PC-3 (cell line): ENCODE results near the gene YAP1. TPM values are rescaled to one million over a fixed set of nuclear protein-coding genes. Genes with fewer than 3 reads are reported as not detected.

Source experiments
- ATAC-seq: fragments of 200-7000 bp; cut with Tn5 transposase; 2 replicates; pipeline ENCODE4 v1.9.1; 2020; ENCODE audit warnings: mild to moderate bottlenecking, moderate library complexity
- BruUV-seq: library from RNA; stranded (reverse); fragments of 400-500 nt; replicated peaks from 2 replicates; lab custom pipeline; 2021; lab: Mats Ljungman, UMichigan
- CTCF ChIA-PET: fragments of 300-600 bp; sonication (Branson Sonifier 250); formaldehyde crosslinking; loops from one replicate; lab custom pipeline; 2022; ENCODE audit warnings: antibody characterized with exemption; lab: Charles Lee
- POLR2A ChIA-PET: fragments of 300-600 bp; sonication (Branson Sonifier 250); formaldehyde crosslinking; loops from one replicate; lab custom pipeline; 2022; ENCODE audit warnings: antibody characterized with exemption; ENCODE audit not compliant: unreplicated experiment; lab: Charles Lee
- DNase-seq: peaks from one replicate; pipeline ENCODE4 v3.0.0-alpha.2; 2015
- H2AFZ ChIP-seq: fragments of 300-600 bp; sonication (generic); 2 replicates; pipeline ENCODE4 v1.6.0; 2016; ENCODE audit warnings: antibody characterized with exemption, low read length
- H3F3A ChIP-seq: fragments of 300-600 bp; sonication (generic); one replicate; pipeline ENCODE4 v1.6.0; 2017; ENCODE audit warnings: antibody characterized with exemption, low read length, control low read depth, mild to moderate bottlenecking; ENCODE audit not compliant: unreplicated experiment
- H3K27ac ChIP-seq: fragments of 300-600 bp; sonication (generic); 2 replicates; pipeline ENCODE4 v1.5.1; 2016; ENCODE audit warnings: mild to moderate bottlenecking, low read length
- H3K27me3 ChIP-seq: fragments of 300-600 bp; sonication (generic); 2 replicates; pipeline ENCODE4 v1.6.1; 2016; ENCODE audit warnings: low read length, mixed read lengths
- H3K36me3 ChIP-seq: fragments of 300-600 bp; sonication (generic); 2 replicates; pipeline ENCODE4 v1.6.1; 2016; ENCODE audit warnings: low read depth, mixed run types, low read length, mixed read lengths
- H3K4me1 ChIP-seq: fragments of 300-600 bp; sonication (generic); 2 replicates; pipeline ENCODE4 v1.5.1; 2016; ENCODE audit warnings: low read length; ENCODE audit not compliant: insufficient read depth
- H3K4me2 ChIP-seq: fragments of 300-600 bp; sonication (generic); 2 replicates; pipeline ENCODE4 v1.6.0; 2016; ENCODE audit warnings: low read length
- H3K4me3 ChIP-seq: fragments of 300-600 bp; sonication (generic); 2 replicates; pipeline ENCODE4 v1.5.1; 2016; ENCODE audit warnings: mild to moderate bottlenecking, low read length, mixed read lengths
- H3K79me2 ChIP-seq: fragments of 300-600 bp; sonication (generic); 2 replicates; pipeline ENCODE4 v1.6.1; 2017; ENCODE audit warnings: low read length, mixed read lengths
- H3K9ac ChIP-seq: fragments of 300-600 bp; sonication (generic); 2 replicates; pipeline ENCODE4 v1.6.0; 2016; ENCODE audit warnings: mild to moderate bottlenecking, low read length
- H3K9me2 ChIP-seq: fragments of 300-600 bp; sonication (generic); replicated peaks from 2 replicates; pipeline ENCODE4 v1.6.1; 2016; ENCODE audit warnings: mixed run types, low read length, mixed read lengths
- H3K9me3 ChIP-seq: fragments of 300-600 bp; sonication (generic); 2 replicates; pipeline ENCODE4 v1.6.1; 2016; ENCODE audit warnings: low read length, mixed read lengths
- H4K20me1 ChIP-seq: fragments of 300-600 bp; sonication (generic); 2 replicates; pipeline ENCODE4 v1.6.1; 2016; ENCODE audit warnings: low read length, mixed read lengths
- CTCF ChIP-seq: fragments of 300-600 bp; sonication (generic); conservative IDR thresholded peaks from 2 replicates; pipeline ENCODE4 v1.5.1; 2017; ENCODE audit warnings: antibody characterized with exemption, low read depth, mild to moderate bottlenecking, low read length
- EZH2 ChIP-seq: fragments of 300-600 bp; sonication (generic); IDR thresholded peaks from one replicate; pipeline ENCODE4 v1.6.1; 2017; ENCODE audit warnings: antibody characterized with exemption, mild to moderate bottlenecking, low read length; ENCODE audit not compliant: unreplicated experiment
- EZH2phosphoT487 ChIP-seq: fragments of 300-600 bp; sonication (generic); IDR thresholded peaks from 2 replicates; pipeline ENCODE4 v1.6.1; 2018; ENCODE audit warnings: mild to moderate bottlenecking, antibody characterized with exemption, low read length, borderline replicate concordance
- intact Hi-C: fragments of 100-400 bp; cut with micrococcal nuclease; formaldehyde crosslinking; loops from 2 replicates; pipeline ENCODE4 v1.9.0; 2023
- total RNA-seq: library from RNA; depleted of rRNA; stranded (reverse); fragments of >200 nt; gene quantifications from 2 replicates; pipeline ENCODE4 v1.2.3, GENCODE V29; 2014

YAP1 gene
- total RNA-seq, 1 experiment from 2014 or later: 104 TPM

- ATAC-seq (peak; percentile 16; the same call in 1 of the 2 replicates), DNase-seq (peak; percentile 70)
- no peak overlapping the region for H3K9ac ChIP-seq
- POLR2A ChIA-PET: no interaction called here
- H3F3A ChIP-seq: peaks cover 4% of the 10 kb centered on the region
- no TSS peak for BruUV-seq
- H3K4me3 ChIP-seq: no peak overlapping the region
- peak overlapping the region; percentile 14; the same call in 1 of the 2 replicates for H3K27ac ChIP-seq
- H3K4me2 ChIP-seq: peak overlapping the region; percentile 15
- CTCF ChIA-PET: no interaction called here
- H3K36me3 ChIP-seq: peaks cover 35% of the 10 kb centered on the region
- H4K20me1 ChIP-seq: no peaks in the 10 kb centered on the region
- no peak overlapping the region for H2AFZ ChIP-seq
- H3K4me1 ChIP-seq: peaks cover 25% of the 10 kb centered on the region
- no peaks in the 10 kb centered on the region for H3K9me2 ChIP-seq
- intact Hi-C loops: no loop called here
- TF ChIP-seq CTCF (no peak), EZH2 (no peak), EZH2phosphoT487 (no peak)
- H3K9me3 ChIP-seq: no peaks in the 10 kb centered on the region
- no peaks in the 10 kb centered on the region for H3K27me3 ChIP-seq
- H3K79me2 ChIP-seq: no peaks in the 10 kb centered on the region
Observed at GRCh38 chr11:102220728-102221467, 110.7 kb downstream of the YAP1 start.

GRCh38 chr11:102223859-102224258 lies 113.6 kb downstream of the YAP1 start:
- DNase-seq (no peak), ATAC-seq (no peak)
- Histone ChIP-seq H3K79me2 (no peaks in the 10 kb centered on the region), H3K9ac (no peak overlapping the region), H4K20me1 (no peaks in the 10 kb centered on the region), H3K4me1 (peaks cover 42% of the 10 kb centered on the region), H3K9me3 (no peaks in the 10 kb centered on the region), H2AFZ (no peak overlapping the region), H3F3A (peaks cover 7% of the 10 kb centered on the region), H3K36me3 (peaks cover 27% of the 10 kb centered on the region; the same call in 1 of the 2 replicates), H3K4me3 (no peak overlapping the region), H3K4me2 (no peak overlapping the region), H3K27me3 (no peaks in the 10 kb centered on the region), H3K27ac (no peak overlapping the region), H3K9me2 (no peaks in the 10 kb centered on the region)
- ChIA-PET CTCF (interaction anchor here (1.0 kb wide), 1 partner anchor 82 kb away, joined by 3 read pairs; no protein-coding TSS in a partner anchor), POLR2A (interaction anchor here (0.6 kb wide), 1 partner anchor 11 kb away, joined by 9 read pairs; no protein-coding TSS in a partner anchor)
- BruUV-seq: no TSS peak
- intact Hi-C loops: no loop called here
- TF ChIP-seq EZH2 (no peak), EZH2phosphoT487 (no peak), CTCF (no peak)
